ENCODE results near the gene LMX1B.

Gene LMX1B

GRCh38 chr9:126609711-126610388 is 3.9 kb upstream of the LMX1B start:
- no peak for DNase-seq (ENCODE audit: insufficient read length, low spot score)
- FAIRE-seq, result no peak
- TF ChIP-seq TAF1 (IDR thresholded peaks at IDR 0.05; ENCODE audit: low read depth, low read length) (no peak), POU2F2 (IDR thresholded peaks at IDR 0.05; ENCODE audit: low read depth, low read length) (no peak), POLR2A (IDR thresholded peaks at IDR 0.05; ENCODE audit: low read depth, low read length) (no peak), SPI1 (IDR thresholded peaks at IDR 0.05; ENCODE audit: low read depth, low read length) (no peak), PAX5 (IDR thresholded peaks at IDR 0.05; ENCODE audit: insufficient read depth, low read length, severe bottlenecking) (no peak), POLR2AphosphoS5 (IDR thresholded peaks at IDR 0.05; ENCODE audit: low read depth, low read length) (no peak)

DNA sequence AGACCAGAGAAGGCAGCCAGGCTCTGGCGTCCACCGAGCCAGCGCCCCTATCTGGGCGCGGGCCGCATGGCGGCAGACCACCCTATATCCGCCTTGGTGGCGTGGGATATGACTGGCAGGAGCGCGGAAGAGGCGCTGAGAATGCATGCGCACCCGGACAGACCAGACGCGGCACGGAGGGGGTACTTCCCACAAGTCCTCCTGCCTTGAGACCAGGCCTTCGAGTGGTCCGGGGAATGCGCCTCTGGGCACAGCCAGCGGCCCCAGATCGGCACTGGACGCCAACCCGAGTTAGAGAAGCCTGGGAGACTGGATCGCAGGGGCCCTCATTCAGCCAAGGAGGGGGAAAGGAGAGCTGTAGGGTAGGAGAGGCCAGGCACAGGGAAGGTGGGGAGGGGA is 2.5 kb upstream of the LMX1B start:
- DNase-seq (ENCODE audit: insufficient read length, low spot score) (no peak), FAIRE-seq (no peak)
- TF ChIP-seq POLR2A (IDR thresholded peaks at IDR 0.05; ENCODE audit: low read depth, low read length), result no peak
- no peak for TF ChIP-seq POLR2AphosphoS5 (IDR thresholded peaks at IDR 0.05; ENCODE audit: low read depth, low read length)
- TF ChIP-seq PAX5 (IDR thresholded peaks at IDR 0.05; ENCODE audit: insufficient read depth, low read length, severe bottlenecking), result no peak
- no peak for TF ChIP-seq TAF1 (IDR thresholded peaks at IDR 0.05; ENCODE audit: low read depth, low read length)
- TF ChIP-seq SPI1 (IDR thresholded peaks at IDR 0.05; ENCODE audit: low read depth, low read length), result no peak
- no peak for TF ChIP-seq POU2F2 (IDR thresholded peaks at IDR 0.05; ENCODE audit: low read depth, low read length)

GRCh38 chr9:126611592-126612325 is 2.0 kb upstream of the LMX1B start:
- DNase-seq (ENCODE audit: insufficient read length, low spot score), result peak; percentile 91
- FAIRE-seq, result peak; percentile 84
- TF ChIP-seq POLR2AphosphoS5 (IDR thresholded peaks at IDR 0.05; ENCODE audit: low read depth, low read length) (no peak), SPI1 (IDR thresholded peaks at IDR 0.05; ENCODE audit: low read depth, low read length) (no peak), POLR2A (IDR thresholded peaks at IDR 0.05; ENCODE audit: low read depth, low read length) (no peak), PAX5 (IDR thresholded peaks at IDR 0.05; ENCODE audit: insufficient read depth, low read length, severe bottlenecking) (no peak), TAF1 (IDR thresholded peaks at IDR 0.05; ENCODE audit: low read depth, low read length) (no peak), POU2F2 (IDR thresholded peaks at IDR 0.05; ENCODE audit: low read depth, low read length) (no peak)

DNA sequence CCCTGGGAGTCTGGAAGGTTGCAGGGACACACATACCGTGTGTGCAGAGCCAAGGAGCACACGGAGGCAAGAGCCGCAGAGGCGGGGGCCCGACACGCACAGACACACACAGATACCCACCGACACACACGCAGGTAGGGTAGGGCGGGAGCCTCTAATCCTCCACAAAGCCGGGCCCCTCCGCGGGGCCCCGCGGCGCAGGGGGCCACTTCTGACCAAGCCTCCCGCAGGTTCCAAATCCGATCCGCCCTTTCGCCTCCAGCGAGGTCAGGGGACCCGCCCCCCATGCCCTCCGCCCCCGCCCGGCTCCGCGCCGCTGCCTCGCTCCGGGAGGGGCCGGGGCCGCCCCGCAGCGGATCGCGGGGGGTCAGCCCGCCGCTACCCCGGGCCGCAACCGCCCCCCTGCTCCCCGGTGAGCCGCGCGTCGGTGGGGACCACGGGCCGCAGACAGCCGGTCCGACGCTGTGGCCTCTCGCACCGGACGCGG is 1.4 kb upstream of the LMX1B start:
- TF ChIP-seq TAF1 (IDR thresholded peaks at IDR 0.05; ENCODE audit: low read depth, low read length) (no peak), POLR2AphosphoS5 (IDR thresholded peaks at IDR 0.05; ENCODE audit: low read depth, low read length) (no peak), POLR2A (IDR thresholded peaks at IDR 0.05; ENCODE audit: low read depth, low read length) (no peak), POU2F2 (IDR thresholded peaks at IDR 0.05; ENCODE audit: low read depth, low read length) (no peak), SPI1 (IDR thresholded peaks at IDR 0.05; ENCODE audit: low read depth, low read length) (no peak), PAX5 (IDR thresholded peaks at IDR 0.05; ENCODE audit: insufficient read depth, low read length, severe bottlenecking) (no peak)
- FAIRE-seq (no peak), DNase-seq (ENCODE audit: insufficient read length, low spot score) (peak; percentile 22)

DNA sequence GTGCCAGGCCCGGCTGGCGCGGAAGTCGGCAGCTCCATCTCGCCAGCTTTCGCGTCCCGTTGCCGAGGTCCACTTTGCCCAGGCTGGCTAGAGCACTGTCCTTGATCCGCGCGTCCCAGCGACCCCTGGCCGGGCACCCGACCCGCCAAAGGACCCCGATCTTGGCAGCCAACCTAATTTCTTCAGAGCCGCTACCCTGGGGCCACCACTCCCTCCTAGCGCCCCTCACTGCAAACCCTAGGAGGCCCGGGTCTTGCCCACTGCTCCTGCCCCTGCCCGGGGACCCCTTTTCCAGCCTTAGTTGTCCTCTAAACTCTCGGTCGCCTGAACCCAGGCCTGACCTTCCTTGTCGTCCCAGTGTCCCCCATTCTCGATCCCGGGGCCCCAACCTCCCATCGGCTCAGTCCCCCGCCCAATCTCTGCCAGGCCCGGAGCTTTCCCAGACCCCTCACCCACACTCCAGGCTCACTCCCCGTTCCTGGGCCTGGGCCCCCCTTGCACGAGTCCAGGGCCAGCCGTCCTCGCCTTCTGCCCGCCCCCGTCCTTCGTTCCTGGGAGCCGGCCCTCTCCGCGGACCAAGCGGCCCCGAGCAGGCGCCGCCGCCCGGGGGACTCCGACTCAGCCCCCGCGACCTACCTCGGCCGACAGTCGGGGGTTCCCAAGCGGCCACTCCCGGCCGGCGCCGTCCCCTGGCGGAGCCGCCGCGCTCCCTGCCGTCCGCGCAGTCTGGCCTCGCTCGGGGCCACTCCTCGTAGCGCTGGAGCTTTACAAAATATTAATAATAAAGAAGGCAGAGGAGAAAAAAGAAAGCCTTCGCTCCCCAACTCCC is 701 bp upstream of the LMX1B start:
- no peak for TF ChIP-seq PAX5 (IDR thresholded peaks at IDR 0.05; ENCODE audit: insufficient read depth, low read length, severe bottlenecking)
- TF ChIP-seq POLR2AphosphoS5 (IDR thresholded peaks at IDR 0.05; ENCODE audit: low read depth, low read length), result no peak
- TF ChIP-seq SPI1 (IDR thresholded peaks at IDR 0.05; ENCODE audit: low read depth, low read length), result no peak
- TF ChIP-seq POU2F2 (IDR thresholded peaks at IDR 0.05; ENCODE audit: low read depth, low read length), result no peak
- no peak for TF ChIP-seq POLR2A (IDR thresholded peaks at IDR 0.05; ENCODE audit: low read depth, low read length)
- TF ChIP-seq TAF1 (IDR thresholded peaks at IDR 0.05; ENCODE audit: low read depth, low read length), result no peak
- FAIRE-seq, result no peak

GRCh38 chr9:126614088-126614454 is 343 bp downstream of the LMX1B start:
- TF ChIP-seq TAF1 (IDR thresholded peaks at IDR 0.05; ENCODE audit: low read depth, low read length), result no peak
- TF ChIP-seq POU2F2 (IDR thresholded peaks at IDR 0.05; ENCODE audit: low read depth, low read length), result no peak
- TF ChIP-seq SPI1 (IDR thresholded peaks at IDR 0.05; ENCODE audit: low read depth, low read length), result no peak
- TF ChIP-seq POLR2A (IDR thresholded peaks at IDR 0.05; ENCODE audit: low read depth, low read length), result no peak
- TF ChIP-seq PAX5 (IDR thresholded peaks at IDR 0.05; ENCODE audit: insufficient read depth, low read length, severe bottlenecking), result no peak
- TF ChIP-seq POLR2AphosphoS5 (IDR thresholded peaks at IDR 0.05; ENCODE audit: low read depth, low read length), result no peak
- DNase-seq (ENCODE audit: insufficient read length, low spot score) (peak; percentile 29), FAIRE-seq (no peak)

More for the DNA sequence above, 701 bp upstream of the LMX1B start:
- DNase-seq (ENCODE audit: insufficient read length, low spot score), result peak; percentile 19

- no peak for FAIRE-seq
- no peak for TF ChIP-seq PAX5 (IDR thresholded peaks at IDR 0.05; ENCODE audit: insufficient read depth, low read length, severe bottlenecking)
- no peak for TF ChIP-seq POLR2A (IDR thresholded peaks at IDR 0.05; ENCODE audit: low read depth, low read length)
- TF ChIP-seq TAF1 (IDR thresholded peaks at IDR 0.05; ENCODE audit: low read depth, low read length), result no peak
- TF ChIP-seq POLR2AphosphoS5 (IDR thresholded peaks at IDR 0.05; ENCODE audit: low read depth, low read length), result no peak
- TF ChIP-seq SPI1 (IDR thresholded peaks at IDR 0.05; ENCODE audit: low read depth, low read length), result no peak
- no peak for TF ChIP-seq POU2F2 (IDR thresholded peaks at IDR 0.05; ENCODE audit: low read depth, low read length)
- DNase-seq (ENCODE audit: insufficient read length, low spot score), result peak; percentile 27
Measured at GRCh38 chr9:126614455-126615244, 922 bp downstream of the LMX1B start.

- TF ChIP-seq TAF1 (IDR thresholded peaks at IDR 0.05; ENCODE audit: low read depth, low read length) (no peak), POLR2A (IDR thresholded peaks at IDR 0.05; ENCODE audit: low read depth, low read length) (no peak), PAX5 (IDR thresholded peaks at IDR 0.05; ENCODE audit: insufficient read depth, low read length, severe bottlenecking) (no peak), POLR2AphosphoS5 (IDR thresholded peaks at IDR 0.05; ENCODE audit: low read depth, low read length) (no peak), SPI1 (IDR thresholded peaks at IDR 0.05; ENCODE audit: low read depth, low read length) (no peak), POU2F2 (IDR thresholded peaks at IDR 0.05; ENCODE audit: low read depth, low read length) (no peak)
- DNase-seq (ENCODE audit: insufficient read length, low spot score), result peak; percentile 35
- FAIRE-seq, result no peak
Measured at GRCh38 chr9:126615245-126615790, 1.6 kb downstream of the LMX1B start.

All from GM12891 (cell line).